ENCODE results near the gene HSFY1.
"Not testable (repeated sequence)": the region's sequence is repeated elsewhere in the genome, so short reads cannot be mapped to it uniquely, and the experiment has no call there.

- TF ChIP-seq CTCF, POLR2A (IDR thresholded peaks at IDR 0.05): not testable (repeated sequence)
These were observed 19.4 kb downstream of the HSFY1 start for GRCh38 chrY:18565915-18566314.

All from Peyer's patch (tissue), 4 donors.